DND-41 (cell line): ENCODE results near the gene ZBTB8OS.

Source experiments
- ATAC-seq: fragments of 200-7000 bp; cut with Tn5 transposase; 3 replicates; pipeline ENCODE4 v1.9.1; 2021; ENCODE audit warnings: low read depth; ENCODE audit not compliant: insufficient read depth
- DNase-seq: peaks from one replicate; pipeline ENCODE4 v3.0.0-alpha.2; 2020
- H2AFZ ChIP-seq: 2 replicates; pipeline ENCODE4 v1.6.0; 2012; ENCODE audit warnings: low read depth, low read length
- H3K27ac ChIP-seq: 2 replicates; pipeline ENCODE4 v1.5.1; 2012; ENCODE audit warnings: low read length, inconsistent platforms
- H3K27me3 ChIP-seq: fragments of 200-600 bp; sonication (generic); 2 replicates; pipeline ENCODE4 v1.6.0; 2012; ENCODE audit warnings: low read length, mild to moderate bottlenecking, inconsistent platforms; ENCODE audit not compliant: insufficient read depth, poor library complexity
- H3K36me3 ChIP-seq: 2 replicates; pipeline ENCODE4 v1.5.1; 2012; ENCODE audit warnings: low read length, inconsistent platforms; ENCODE audit not compliant: insufficient read depth
- H3K4me1 ChIP-seq: 2 replicates; pipeline ENCODE4 v1.5.1; 2012; ENCODE audit warnings: mild to moderate bottlenecking, low read length; ENCODE audit not compliant: insufficient read depth
- H3K4me2 ChIP-seq: 2 replicates; pipeline ENCODE4 v1.6.0; 2012; ENCODE audit warnings: mild to moderate bottlenecking, moderate library complexity, low read length, inconsistent platforms; ENCODE audit not compliant: insufficient read depth
- H3K4me3 ChIP-seq, 2 experiments: fragments of 200-600 bp in 1 of 2; shearing (Covaris generic) in 1 of 2; 2 replicates each; pipeline ENCODE4 v1.5.1; 2012 to 2016; ENCODE audit warnings: inconsistent platforms in 2 of 2, low read length in 2 of 2, mild to moderate bottlenecking in 2 of 2, low read depth in 1 of 2, moderate library complexity in 1 of 2
- H3K79me2 ChIP-seq: 2 replicates; pipeline ENCODE4 v1.6.0; 2012; ENCODE audit warnings: low read length, inconsistent platforms; ENCODE audit not compliant: insufficient read depth
- H3K9ac ChIP-seq: 2 replicates; pipeline ENCODE4 v1.6.0; 2012; ENCODE audit warnings: low read depth, mild to moderate bottlenecking, inconsistent platforms, low read length, moderate library complexity
- H3K9me3 ChIP-seq: 2 replicates; pipeline ENCODE4 v1.5.1; 2012; ENCODE audit warnings: low read length, moderate library complexity, mild to moderate bottlenecking, inconsistent platforms; ENCODE audit not compliant: insufficient read depth, severe bottlenecking
- H4K20me1 ChIP-seq: 2 replicates; pipeline ENCODE4 v1.6.0; 2012; ENCODE audit warnings: low read length; ENCODE audit not compliant: insufficient read depth
- EZH2 ChIP-seq: IDR thresholded peaks from 3 replicates; pipeline ENCODE4 v1.6.1; 2012; ENCODE audit warnings: borderline replicate concordance, low read depth, mild to moderate bottlenecking, moderate library complexity, low read length, inconsistent platforms; ENCODE audit not compliant: severe bottlenecking
- TF ChIP-seq, protein P1 (sequence below): IDR thresholded peaks from 2 replicates; pipeline ENCODE4 v1.5.1; 2012; ENCODE audit warnings: borderline replicate concordance, low read length, moderate library complexity, mild to moderate bottlenecking; ENCODE audit not compliant: poor library complexity, severe bottlenecking; ENCODE audit errors: extremely low read depth

Gene ZBTB8OS

DNA sequence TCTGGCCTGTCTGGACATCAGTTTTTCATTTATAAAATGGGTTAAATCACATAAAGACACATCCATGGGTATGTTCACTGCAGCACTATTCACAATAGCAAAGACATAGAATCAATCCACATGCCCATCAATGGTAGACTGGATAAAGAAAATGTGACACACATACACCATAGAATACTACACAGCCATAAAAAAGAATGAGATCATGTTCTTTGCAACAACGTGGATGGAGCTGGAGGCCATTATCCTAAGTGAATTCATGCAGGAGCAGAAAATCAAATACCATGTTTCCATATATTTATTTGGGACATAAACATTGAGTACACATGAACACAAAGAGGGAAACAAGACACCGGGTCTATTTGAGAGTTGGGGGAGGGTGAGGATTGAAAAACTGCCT lies 28.1 kb downstream of the ZBTB8OS start:
- ATAC-seq (no peak), DNase-seq (no peak)
- H3K9me3 ChIP-seq: no peaks in the 10 kb centered on the region
- H3K9ac ChIP-seq: no peak overlapping the region
- H3K4me3 ChIP-seq: no peak overlapping the region
- H4K20me1 ChIP-seq: no peaks in the 10 kb centered on the region
- no peaks in the 10 kb centered on the region for H3K27me3 ChIP-seq
- H3K79me2 ChIP-seq: no peaks in the 10 kb centered on the region
- H3K4me1 ChIP-seq: peaks cover 19% of the 10 kb centered on the region
- H3K4me2 ChIP-seq: no peak overlapping the region
- TF ChIP-seq EZH2: no peak
- TF ChIP-seq, protein P1, sequence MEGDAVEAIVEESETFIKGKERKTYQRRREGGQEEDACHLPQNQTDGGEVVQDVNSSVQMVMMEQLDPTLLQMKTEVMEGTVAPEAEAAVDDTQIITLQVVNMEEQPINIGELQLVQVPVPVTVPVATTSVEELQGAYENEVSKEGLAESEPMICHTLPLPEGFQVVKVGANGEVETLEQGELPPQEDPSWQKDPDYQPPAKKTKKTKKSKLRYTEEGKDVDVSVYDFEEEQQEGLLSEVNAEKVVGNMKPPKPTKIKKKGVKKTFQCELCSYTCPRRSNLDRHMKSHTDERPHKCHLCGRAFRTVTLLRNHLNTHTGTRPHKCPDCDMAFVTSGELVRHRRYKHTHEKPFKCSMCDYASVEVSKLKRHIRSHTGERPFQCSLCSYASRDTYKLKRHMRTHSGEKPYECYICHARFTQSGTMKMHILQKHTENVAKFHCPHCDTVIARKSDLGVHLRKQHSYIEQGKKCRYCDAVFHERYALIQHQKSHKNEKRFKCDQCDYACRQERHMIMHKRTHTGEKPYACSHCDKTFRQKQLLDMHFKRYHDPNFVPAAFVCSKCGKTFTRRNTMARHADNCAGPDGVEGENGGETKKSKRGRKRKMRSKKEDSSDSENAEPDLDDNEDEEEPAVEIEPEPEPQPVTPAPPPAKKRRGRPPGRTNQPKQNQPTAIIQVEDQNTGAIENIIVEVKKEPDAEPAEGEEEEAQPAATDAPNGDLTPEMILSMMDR: no peak
- peaks cover 15% of the 10 kb centered on the region; the same call in 1 of the 2 replicates for H3K36me3 ChIP-seq
- H2AFZ ChIP-seq: no peak overlapping the region
- no peak overlapping the region for H3K27ac ChIP-seq

DNA sequence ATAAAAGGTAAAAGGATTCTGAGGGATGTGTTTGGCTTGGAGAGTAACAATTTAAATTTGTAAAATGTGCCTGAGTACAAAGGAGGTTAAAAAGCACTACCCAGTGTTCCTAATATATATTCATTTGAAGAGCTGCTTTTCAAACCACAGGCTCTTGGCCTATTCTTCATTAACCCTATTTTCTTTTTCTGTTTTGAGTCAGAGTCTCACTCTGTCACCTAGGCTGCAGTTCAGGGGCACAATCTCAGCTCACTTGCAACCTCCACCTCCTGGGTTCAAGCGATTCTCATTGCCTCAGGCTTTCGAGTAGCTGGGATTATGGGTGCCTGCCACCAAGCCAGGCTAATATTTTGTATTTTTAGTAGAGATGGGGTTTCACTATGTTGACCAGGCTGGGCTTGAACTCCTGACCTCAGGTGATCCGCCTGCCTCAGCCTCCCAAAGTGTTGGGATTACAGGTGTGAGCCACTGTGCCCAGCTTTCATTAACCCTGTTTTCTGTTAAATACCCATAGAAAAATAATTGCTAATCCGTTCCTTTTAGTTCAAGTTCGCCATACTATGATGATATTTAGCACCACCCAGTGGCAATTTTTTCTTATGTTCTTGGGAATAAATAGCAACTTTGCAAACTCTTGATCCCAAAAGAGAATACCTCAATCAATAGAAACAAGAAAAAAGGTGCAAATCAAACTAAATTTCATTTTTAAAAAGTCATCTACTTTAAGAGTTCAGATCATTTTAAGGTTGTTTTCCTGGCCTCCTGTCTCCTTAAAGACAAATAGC lies 30.5 kb downstream of the ZBTB8OS start:
- Histone ChIP-seq H3K79me2 (no peaks in the 10 kb centered on the region), H3K27me3 (no peaks in the 10 kb centered on the region), H4K20me1 (no peaks in the 10 kb centered on the region), H3K36me3 (peaks cover 8% of the 10 kb centered on the region; the same call in 1 of the 2 replicates), H3K4me2 (no peak overlapping the region), H3K4me1 (peaks cover 19% of the 10 kb centered on the region), H3K4me3 (no peak overlapping the region), H3K9ac (no peak overlapping the region), H3K9me3 (no peaks in the 10 kb centered on the region), H3K27ac (no peak overlapping the region), H2AFZ (no peak overlapping the region)
- TF ChIP-seq EZH2: no peak
- TF ChIP-seq, protein P1: peak; percentile 22
- ATAC-seq (no peak), DNase-seq (no peak)

DNA sequence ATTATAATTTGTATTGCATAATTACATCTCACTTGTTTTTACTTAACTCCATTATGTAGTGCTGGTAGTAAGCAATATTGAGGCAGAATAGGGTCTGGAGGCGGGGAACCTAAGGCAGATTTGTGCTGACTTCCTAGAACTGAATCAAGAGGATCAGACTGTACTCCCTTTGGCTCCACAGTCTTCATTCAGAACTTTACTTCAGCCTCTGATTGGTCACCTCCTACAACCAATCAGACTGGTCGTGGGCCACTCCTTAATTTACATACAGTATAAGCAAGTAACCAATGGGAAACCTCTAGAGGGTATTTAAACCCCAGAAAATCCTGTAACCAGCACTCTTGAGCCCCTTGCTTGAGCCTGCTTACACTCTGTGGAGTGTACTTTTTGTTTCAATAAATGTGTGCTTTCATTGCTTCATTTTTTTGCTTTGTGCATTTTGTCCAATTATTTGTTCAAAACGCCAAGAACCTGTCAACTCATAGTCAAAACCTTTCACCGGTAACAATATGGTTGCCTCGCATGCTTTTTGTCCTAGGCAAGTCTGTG lies 31.6 kb downstream of the ZBTB8OS start:
- Histone ChIP-seq H3K27ac (no peak overlapping the region), H2AFZ (no peak overlapping the region), H3K9me3 (no peaks in the 10 kb centered on the region), H3K4me3 (no peak overlapping the region), H3K4me2 (no peak overlapping the region), H3K79me2 (no peaks in the 10 kb centered on the region), H3K27me3 (no peaks in the 10 kb centered on the region), H4K20me1 (no peaks in the 10 kb centered on the region), H3K9ac (no peak overlapping the region), H3K4me1 (peaks cover 12% of the 10 kb centered on the region), H3K36me3 (peaks cover 8% of the 10 kb centered on the region; the same call in 1 of the 2 replicates)
- ATAC-seq (peak; percentile 43; the same call in 1 of the 3 replicates), DNase-seq (no peak)
- TF ChIP-seq EZH2: no peak
- TF ChIP-seq, protein P1: no peak
